GM19324 (cell line): ENCODE results near the gene SESN1.
"Not testable (repeated sequence)": the region's sequence is repeated elsewhere in the genome, so short reads cannot be mapped to it uniquely, and the experiment has no call there.

Experiments
- ATAC-seq: cut with Tn5 transposase; IDR thresholded peaks from one replicate; pipeline ENCODE4 v1.9.1; 2021; ENCODE audit warnings: mild to moderate bottlenecking, moderate library complexity; ENCODE audit not compliant: unreplicated experiment, low FRiP score

Gene SESN1

DNA sequence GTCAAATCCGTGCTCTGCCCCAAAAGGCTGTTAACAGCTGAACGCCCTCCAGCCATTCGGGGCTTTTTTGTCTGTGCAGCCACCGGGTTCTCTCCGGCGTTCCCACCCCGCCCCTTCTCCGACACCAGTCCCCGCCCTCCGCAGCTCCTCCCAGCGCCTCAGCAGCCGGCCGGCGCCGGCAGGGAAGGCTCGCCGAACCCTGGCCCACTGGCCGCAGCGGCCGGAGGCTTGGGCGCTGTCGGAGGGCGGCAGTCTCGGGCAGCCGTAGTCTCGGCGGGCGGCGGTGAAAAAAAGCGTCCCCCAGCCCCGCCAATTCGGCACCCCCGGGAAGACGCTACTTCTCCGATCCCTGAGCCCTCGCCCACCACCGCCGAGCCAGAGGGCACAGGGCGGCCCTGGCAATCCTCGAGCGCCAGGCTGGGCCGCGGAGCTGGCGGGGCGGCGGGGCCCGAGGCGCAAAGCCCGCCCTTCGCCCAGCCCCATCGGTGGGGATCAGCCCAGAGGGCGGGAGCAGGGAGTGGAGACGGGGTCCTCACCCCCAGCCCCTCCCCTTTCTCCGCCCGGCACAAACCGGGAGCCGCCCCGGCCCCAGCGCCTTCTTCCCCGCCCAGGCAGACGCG, at the start of gene SESN1:
TSS of gene SESN1 (minus strand) at position 431 of the 620 bp plus-strand sequence. CDS start 773 bp downstream, outside the sequence.
- peak; percentile 72 for ATAC-seq

DNA sequence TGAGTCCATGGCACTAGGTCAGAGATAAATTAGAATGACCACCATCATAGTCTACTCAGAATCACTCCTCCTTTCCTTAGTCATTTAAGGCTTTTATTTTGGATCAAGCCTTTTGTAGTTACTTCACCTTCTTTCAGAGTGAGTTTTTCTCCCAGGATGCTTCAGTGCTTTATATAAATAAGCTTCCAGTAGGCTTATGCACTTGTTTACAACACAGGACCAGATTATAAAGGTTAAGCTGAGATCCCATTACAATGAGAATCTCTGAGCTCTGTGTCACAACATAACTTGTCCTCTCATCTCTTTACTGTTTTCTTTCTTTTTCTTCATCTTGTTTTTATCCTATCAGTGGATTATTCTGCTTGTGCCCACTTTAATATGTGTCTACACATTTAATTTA, 48.5 kb upstream of the SESN1 start:
- ATAC-seq = no peak

GRCh38 chr6:109142067-109142466, 47.4 kb upstream of the SESN1 start:
- not testable (repeated sequence) for ATAC-seq

DNA sequence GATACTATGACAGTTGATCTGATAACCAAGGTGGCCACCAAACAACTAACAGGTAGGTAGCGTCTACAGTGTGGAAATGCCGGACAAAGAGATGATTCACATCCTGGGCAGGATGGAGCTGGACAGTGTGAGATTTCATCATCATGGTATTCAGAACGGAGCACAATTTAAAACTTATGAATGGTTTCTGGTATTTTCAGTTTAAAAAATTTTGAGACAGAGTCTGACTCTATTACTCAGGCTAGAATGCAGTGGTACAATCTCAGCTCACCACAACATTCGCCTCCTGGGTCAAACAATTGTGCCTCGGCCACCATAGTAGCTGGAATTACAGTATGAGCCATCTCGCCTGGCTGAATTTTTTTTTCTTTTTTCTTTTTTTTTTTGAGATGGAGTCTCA, 44.5 kb upstream of the SESN1 start:
- ATAC-seq = no peak

GRCh38 chr6:109136530-109136929, 41.9 kb upstream of the SESN1 start:
- ATAC-seq = not testable (repeated sequence)

DNA sequence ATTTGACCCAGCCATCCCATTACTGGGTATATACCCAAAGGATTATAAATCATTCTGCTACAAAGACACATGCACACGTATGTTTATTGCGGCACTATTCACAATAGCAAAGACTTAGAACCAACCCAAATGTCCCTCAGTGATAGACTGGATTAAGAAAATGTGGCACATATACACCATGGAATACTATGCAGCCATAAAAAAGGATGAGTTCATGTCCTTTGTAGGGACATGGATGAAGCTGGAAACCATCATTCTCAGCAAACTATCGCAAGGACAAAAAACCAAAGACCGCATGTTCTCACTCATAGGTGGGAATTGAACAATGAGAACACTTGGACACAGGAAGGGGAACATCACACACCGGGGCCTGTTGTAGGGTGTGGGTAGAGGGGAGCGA, 41.4 kb upstream of the SESN1 start:
- not testable (repeated sequence) for ATAC-seq

DNA sequence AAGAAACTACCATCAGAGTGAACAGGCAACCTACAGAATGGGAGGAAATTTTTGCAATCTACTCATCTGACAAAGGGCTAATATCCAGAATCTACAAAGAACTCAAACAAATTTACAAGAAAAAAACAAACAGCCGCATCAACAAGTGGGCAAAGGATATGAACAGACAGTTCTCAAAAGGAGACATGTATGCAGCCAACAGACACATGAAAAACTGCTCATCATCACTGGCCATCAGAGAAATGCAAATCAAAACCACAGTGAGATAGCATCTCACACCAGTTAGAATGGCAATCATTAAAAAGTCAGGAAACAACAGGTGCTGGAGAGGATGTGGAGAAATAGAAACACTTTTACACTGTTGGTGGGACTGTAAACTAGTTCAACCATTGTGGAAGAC, 41.0 kb upstream of the SESN1 start:
- not testable (repeated sequence) for ATAC-seq

DNA sequence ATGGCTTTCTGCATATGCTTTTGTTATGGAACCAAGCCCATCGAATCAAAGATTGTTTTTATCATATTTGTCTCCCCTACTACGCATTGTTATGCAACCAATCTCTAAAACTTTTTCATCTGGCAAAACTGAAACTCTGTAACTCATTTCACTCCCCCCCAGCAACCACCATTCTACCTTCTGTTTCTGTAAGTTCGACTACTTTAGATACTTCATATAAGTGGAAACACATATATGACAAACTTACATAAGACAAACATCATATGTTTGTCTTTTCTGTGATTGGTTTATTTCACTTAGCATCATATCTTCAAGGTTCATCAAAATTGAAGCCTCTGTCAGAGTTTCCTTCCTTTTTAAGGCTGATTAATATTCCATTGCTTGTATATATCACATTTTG, 35.4 kb upstream of the SESN1 start:
- no peak for ATAC-seq

DNA sequence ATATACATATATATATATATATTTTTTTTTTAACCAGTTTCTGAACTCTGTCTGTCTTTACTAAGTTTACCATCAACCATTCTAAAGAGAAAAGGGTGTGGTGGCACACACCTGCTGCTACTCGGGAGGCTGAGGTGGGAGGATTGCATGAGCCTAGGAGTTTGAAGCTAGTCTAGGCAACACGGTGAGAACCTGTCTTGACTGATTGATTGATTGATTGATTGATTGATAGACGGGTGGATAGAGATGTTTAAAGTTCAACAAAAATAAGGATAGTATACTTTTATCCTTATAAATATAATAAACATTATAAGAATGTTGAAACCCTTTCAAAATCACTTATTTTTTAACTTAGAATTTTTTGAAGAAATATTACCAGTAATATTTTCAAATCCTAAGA, 30.9 kb upstream of the SESN1 start:
- no peak for ATAC-seq

GRCh38 chr6:109124219-109124618, 29.6 kb upstream of the SESN1 start:
- ATAC-seq = no peak

DNA sequence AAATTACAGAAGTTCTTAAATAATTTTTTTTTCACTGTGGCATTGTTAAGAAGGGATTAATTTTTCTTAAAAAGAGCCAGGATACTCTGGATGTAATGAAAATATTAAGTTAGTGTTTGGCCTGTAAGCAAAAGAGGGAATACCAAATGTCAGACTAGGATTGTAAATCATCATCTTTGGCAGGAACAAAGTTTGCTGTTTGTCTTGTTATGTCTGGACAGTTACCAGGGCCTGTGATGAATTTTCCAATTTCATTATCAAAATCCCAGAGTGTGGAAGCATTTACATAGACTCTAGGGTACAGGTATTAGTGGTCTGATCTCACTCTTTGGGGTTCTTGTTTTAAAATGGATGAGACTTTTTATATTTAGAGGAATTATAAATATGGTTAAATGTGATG, 26.8 kb upstream of the SESN1 start:
- no peak for ATAC-seq

- no peak for ATAC-seq
These were observed 24.3 kb upstream of the SESN1 start for GRCh38 chr6:109118871-109119354.

DNA sequence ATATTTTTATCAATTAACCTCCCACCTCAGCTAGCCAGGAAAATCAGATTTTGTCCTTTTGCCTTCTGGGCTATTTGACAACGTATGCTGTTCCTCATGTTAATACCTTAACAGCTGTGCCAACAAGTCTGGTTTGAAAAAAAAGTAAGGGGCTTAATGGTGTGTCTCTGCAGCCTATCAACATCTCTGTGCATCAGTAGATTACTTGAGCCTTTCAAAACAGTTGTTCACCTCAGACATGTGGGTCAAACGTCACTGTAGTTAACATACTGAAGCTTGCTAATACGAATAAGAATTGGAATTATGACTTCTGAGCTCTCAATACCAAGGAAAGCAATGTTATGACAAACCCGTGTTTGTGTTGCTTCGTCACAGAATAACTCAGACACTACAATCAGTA, 23.7 kb upstream of the SESN1 start:
- ATAC-seq = no peak

DNA sequence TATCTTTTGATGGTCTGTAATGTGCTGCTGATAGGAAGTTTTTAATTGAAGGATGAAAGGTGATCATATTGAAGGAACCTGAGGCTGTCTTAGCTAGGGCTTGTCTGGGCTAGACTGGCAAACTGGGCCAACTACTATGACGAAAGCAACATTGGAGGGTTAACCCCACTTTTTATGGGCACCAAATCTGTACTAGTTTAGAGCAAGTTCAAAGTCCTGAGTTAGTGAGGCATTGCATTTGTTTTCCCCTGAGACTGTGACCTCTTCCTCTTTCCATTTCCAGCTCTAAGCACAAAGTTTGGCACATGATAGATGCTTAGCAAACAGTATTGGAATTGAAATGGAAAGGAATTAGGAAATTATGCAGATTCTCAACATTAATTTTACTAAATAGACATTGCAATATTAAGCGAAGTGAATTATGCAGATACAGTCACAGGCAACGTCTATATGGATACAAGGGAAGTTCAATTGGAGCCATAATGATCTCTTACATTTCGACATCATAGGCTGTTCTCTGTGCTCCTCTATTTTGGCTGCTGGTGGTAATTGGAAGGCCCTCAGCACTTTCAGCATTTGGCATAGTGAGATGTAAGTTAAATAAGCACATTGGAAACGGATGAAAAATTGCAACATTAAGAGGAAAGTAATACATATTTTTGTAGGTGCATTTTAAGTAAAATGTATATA, 22.8 kb upstream of the SESN1 start:
- peak; percentile 75 for ATAC-seq

- not testable (repeated sequence) for ATAC-seq
These were observed 18.0 kb upstream of the SESN1 start for GRCh38 chr6:109112663-109113062.

DNA sequence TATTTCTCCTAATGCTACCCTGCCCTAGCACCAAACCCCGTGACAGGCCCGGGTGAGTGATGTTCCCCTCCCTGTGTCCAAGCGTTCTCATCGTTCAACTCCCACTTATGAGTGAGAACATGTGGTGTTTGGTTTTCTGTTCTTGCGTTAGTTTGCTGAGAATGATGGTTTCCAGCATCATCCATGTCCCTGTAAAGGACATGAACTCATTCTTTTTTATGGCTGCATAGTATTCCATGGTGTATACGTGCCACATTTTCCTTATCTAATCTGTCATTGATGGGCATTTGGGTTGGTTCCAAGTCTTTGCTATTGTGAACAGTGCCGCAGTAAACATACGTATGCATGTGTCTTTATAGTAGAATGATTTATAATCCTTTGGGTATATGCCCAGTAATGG, 15.0 kb upstream of the SESN1 start:
- not testable (repeated sequence) for ATAC-seq

DNA sequence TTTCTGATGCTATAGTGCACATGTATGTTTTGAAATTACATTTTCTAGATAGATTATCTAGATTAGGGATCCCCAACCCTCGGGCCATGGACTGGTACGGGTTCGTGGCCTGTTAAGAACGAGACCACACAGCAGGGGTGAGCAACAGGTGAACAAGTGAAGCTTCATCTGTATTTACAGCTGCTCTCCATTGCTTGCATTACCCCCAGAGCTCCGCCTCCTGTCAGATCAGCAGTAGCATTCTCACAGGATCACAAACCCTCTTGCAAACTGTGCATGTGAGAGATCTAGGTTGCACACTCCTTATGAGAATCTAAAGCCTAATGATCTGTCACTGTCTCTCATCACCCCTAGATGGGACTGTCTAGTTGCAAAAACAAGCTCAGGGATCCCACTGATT, 11.0 kb upstream of the SESN1 start:
- ATAC-seq = no peak

GRCh38 chr6:109104512-109104911, 9.9 kb upstream of the SESN1 start:
- ATAC-seq = no peak

- ATAC-seq = no peak
These were observed 9.3 kb upstream of the SESN1 start for GRCh38 chr6:109103942-109104341.

DNA sequence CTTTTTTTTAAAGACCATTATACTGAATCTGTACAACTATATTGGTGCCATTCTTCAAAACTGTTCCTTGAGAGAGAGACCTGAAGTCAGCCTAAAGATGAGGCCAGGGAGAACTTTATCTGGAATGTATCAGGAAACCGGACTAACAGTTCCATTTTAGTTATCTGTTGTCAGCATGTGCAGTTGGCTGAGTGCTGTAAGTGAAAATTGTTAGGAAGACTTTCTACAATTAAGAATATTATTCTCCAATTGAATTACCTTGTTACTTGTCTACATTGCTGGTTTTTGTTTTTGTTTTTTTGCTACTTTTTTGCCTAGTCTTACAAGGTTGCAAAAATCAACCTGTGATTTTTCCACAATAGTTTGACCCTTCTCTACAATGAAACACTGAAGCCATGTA, 8.1 kb upstream of the SESN1 start:
- no peak for ATAC-seq

GRCh38 chr6:109097661-109098060, 3.0 kb upstream of the SESN1 start:
- no peak for ATAC-seq

DNA sequence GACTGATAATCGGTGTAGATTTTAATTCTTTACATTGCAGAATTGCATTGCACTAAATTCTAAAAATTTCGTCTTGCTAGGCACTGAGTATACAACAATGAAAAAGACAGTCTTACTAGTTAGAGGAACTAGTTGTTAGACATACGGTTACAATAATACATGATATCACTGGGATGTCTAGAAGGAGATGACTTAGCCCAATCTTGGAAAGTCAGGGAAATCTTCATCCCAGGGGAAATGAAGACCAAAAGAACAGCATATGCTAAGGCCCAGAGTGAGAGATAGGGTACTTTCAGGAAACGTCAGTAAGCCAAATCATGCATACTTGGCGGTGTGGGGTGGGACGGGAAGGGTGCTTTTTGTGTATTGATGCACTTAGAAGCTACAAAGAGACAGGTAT, 1.6 kb upstream of the SESN1 start:
- no peak for ATAC-seq
